ENCODE measurements around the gene IL1RAPL1. TPM values are rescaled to one million over a fixed set of nuclear protein-coding genes. Genes with fewer than 3 reads are reported as not detected.

Gene IL1RAPL1
- total and polyA plus RNA-seq, 2 donors (not counting 1 experiment from before 2014, with no cell fraction given): 0.25 to 2.8 TPM

GRCh38 chrX:29992083-29992482 lies 1404.8 kb downstream of the IL1RAPL1 start:
- Histone ChIP-seq H3K36me3 (ENCODE audit: control insufficient read depth, insufficient read depth, low read length) (no peaks in the 10 kb centered on the region), H3K4me1 (ENCODE audit: control insufficient read depth, extremely low read depth, insufficient read depth, low read length) (no peaks in the 10 kb centered on the region), H2AFZ (ENCODE audit: low read length) (no peak overlapping the region), H3K9me3 (ENCODE audit: control insufficient read depth, insufficient read depth, low read depth, low read length) (no peaks in the 10 kb centered on the region), H3K9ac (ENCODE audit: insufficient read depth, low read length) (no peak overlapping the region), H3K4me2 (ENCODE audit: extremely low read depth, insufficient read depth, low read length) (no peak overlapping the region), H3K27ac (ENCODE audit: insufficient read depth, low read length) (no peak overlapping the region), H3K27me3 (ENCODE audit: control insufficient read depth, insufficient read depth, low read length) (no peaks in the 10 kb centered on the region), H3K79me2 (ENCODE audit: control insufficient read depth, insufficient read depth, low read length) (no peaks in the 10 kb centered on the region), H4K20me1 (ENCODE audit: control insufficient read depth, extremely low read depth, insufficient read depth, low read length) (no peaks in the 10 kb centered on the region), H3K4me3 (replicated peaks in 1 of 4; ENCODE audit: control extremely low read depth in 1 of 4, insufficient read depth in 1 of 4, low read depth in 3 of 4, low read length in 4 of 4) (no peak overlapping the region)
- TF ChIP-seq CTCF (conservative IDR thresholded peaks at IDR 0.05 in 1 of 2, IDR thresholded peaks at IDR 0.05 in 1 of 2; ENCODE audit: low read depth in 1 of 2, low read length in 2 of 2) (no peak), EZH2 (IDR thresholded peaks at IDR 0.05; ENCODE audit: low read length, missing control alignments) (no peak)
- no peak for DNase-seq (ENCODE audit: low read depth in 2 of 2)

- Histone ChIP-seq H2AFZ (ENCODE audit: low read length) (no peak overlapping the region), H3K27me3 (ENCODE audit: control insufficient read depth, insufficient read depth, low read length) (no peaks in the 10 kb centered on the region), H3K4me2 (ENCODE audit: extremely low read depth, insufficient read depth, low read length) (no peak overlapping the region), H3K9me3 (ENCODE audit: control insufficient read depth, insufficient read depth, low read depth, low read length) (no peaks in the 10 kb centered on the region), H4K20me1 (ENCODE audit: control insufficient read depth, extremely low read depth, insufficient read depth, low read length) (no peaks in the 10 kb centered on the region), H3K4me3 (replicated peaks in 1 of 4; ENCODE audit: control extremely low read depth in 1 of 4, insufficient read depth in 1 of 4, low read depth in 3 of 4, low read length in 4 of 4) (no peak overlapping the region), H3K4me1 (ENCODE audit: control insufficient read depth, extremely low read depth, insufficient read depth, low read length) (no peaks in the 10 kb centered on the region), H3K79me2 (ENCODE audit: control insufficient read depth, insufficient read depth, low read length) (no peaks in the 10 kb centered on the region), H3K36me3 (ENCODE audit: control insufficient read depth, insufficient read depth, low read length) (no peaks in the 10 kb centered on the region), H3K9ac (ENCODE audit: insufficient read depth, low read length) (no peak overlapping the region), H3K27ac (ENCODE audit: insufficient read depth, low read length) (no peak overlapping the region)
- no peak for DNase-seq (ENCODE audit: low read depth in 2 of 2)
- TF ChIP-seq CTCF (conservative IDR thresholded peaks at IDR 0.05 in 1 of 2, IDR thresholded peaks at IDR 0.05 in 1 of 2; ENCODE audit: low read depth in 1 of 2, low read length in 2 of 2) (no peak), EZH2 (IDR thresholded peaks at IDR 0.05; ENCODE audit: low read length, missing control alignments) (no peak)
These were observed 1418.6 kb downstream of the IL1RAPL1 start for GRCh38 chrX:30005813-30006212.

Data from fibroblast of lung (primary cell).